Sigmoid colon (tissue), 4 donors: Measurements from ENCODE around the gene DTNBP1.

Experiments used
- POLR2A ChIP-seq, 2 donors: fragments of 450-650 bp; IDR thresholded peaks; one replicate each; pipeline ENCODE4 v1.6.1; 2016; ENCODE audit warnings: antibody characterized with exemption in 2 of 2, mild to moderate bottlenecking in 2 of 2, moderate library complexity in 2 of 2
- POLR2AphosphoS5 ChIP-seq, 4 donors: sonication (generic); formaldehyde crosslinking; IDR thresholded peaks; one replicate each; pipeline ENCODE4 v1.6.1; 2017; ENCODE audit warnings: antibody characterized with exemption in 4 of 4
- TF ChIP-seq, protein P1 (sequence below), 4 experiments: fragments of 450-650 bp in 3 of 4; fragments of 200-600 bp in 1 of 4; IDR thresholded peaks; one replicate each; pipeline ENCODE4 v1.5.1; 2016 to 2019; ENCODE audit warnings: antibody characterized with exemption in 4 of 4, mild to moderate bottlenecking in 3 of 4, moderate library complexity in 2 of 4

DNA sequence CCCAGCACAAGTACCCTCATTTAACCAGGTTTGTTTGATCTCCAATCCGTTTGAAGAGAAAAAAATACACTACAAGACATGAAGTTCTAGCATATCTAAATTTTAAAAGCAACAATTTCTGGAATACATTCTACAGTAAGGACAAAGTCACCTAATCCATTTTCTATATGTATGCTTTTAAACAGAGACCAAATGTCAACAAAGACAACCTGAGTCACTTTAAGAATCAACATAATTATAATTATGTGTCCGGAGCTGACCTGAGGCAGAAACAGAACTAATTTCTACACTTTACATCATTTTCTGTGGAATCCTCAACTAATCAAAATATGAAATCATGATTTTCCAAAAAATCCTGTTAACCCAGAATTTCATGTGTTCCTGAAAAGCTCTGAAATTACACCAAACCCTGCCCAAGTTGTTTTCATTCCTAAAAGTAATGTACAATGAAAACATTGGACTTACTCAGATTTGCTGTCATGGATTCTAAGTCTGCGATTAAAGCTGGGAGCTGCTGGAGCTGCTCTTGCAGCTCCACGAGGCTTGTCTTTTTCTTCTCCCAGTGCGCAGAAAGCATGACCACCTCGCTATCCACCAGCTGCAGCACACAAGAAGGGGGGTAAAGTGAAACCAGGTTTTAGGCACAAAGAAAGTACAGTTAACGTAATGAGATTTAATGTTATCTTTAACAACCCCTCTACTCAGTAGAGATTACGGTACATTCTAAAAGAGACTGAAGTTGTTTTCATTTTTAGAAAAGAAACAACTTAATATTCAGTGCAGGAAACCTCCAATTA, 35.8 kb downstream of the DTNBP1 start:
- TF ChIP-seq, protein P1, sequence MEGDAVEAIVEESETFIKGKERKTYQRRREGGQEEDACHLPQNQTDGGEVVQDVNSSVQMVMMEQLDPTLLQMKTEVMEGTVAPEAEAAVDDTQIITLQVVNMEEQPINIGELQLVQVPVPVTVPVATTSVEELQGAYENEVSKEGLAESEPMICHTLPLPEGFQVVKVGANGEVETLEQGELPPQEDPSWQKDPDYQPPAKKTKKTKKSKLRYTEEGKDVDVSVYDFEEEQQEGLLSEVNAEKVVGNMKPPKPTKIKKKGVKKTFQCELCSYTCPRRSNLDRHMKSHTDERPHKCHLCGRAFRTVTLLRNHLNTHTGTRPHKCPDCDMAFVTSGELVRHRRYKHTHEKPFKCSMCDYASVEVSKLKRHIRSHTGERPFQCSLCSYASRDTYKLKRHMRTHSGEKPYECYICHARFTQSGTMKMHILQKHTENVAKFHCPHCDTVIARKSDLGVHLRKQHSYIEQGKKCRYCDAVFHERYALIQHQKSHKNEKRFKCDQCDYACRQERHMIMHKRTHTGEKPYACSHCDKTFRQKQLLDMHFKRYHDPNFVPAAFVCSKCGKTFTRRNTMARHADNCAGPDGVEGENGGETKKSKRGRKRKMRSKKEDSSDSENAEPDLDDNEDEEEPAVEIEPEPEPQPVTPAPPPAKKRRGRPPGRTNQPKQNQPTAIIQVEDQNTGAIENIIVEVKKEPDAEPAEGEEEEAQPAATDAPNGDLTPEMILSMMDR (IDR thresholded peaks at IDR 0.05) = no peak
- TF ChIP-seq POLR2A (IDR thresholded peaks at IDR 0.05) (no peak), POLR2AphosphoS5 (IDR thresholded peaks at IDR 0.05) (no peak)
